ENCODE measurements around the gene STIP1.
A peak's percentile ranks its signal among the peaks of the same experiment; 100 is the strongest.

STIP1 gene

DNA sequence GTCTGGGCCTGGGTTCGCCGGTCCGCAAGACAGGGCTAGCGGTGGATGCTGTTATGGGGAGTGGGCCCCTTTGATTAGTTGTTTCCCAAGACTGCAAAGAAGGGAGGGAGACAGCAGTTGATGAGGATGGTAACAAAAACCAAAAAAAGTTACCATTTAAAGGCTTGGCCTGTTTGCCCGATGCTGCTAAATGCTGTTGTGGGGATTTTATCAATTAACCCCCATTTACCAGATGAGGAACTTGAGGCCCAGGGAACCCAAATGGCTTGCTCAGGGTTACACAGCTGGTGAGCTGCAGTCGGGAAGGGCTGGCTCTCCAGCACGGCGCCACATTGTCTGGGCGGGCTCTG is 36.7 kb downstream of the STIP1 start:
- no peak overlapping the region for H3K4me3 ChIP-seq (ENCODE audit: low read depth, low read length)
- ChIA-PET POLR2A (no interaction called here), CTCF (interaction anchor here (0.5 to 5.2 kb wide), 3 partner anchors 15 to 82 kb away, joined by 3 to 56 read pairs (median 10); partner anchors contain the start of gene FERMT3)
- no peak for DNase-seq (ENCODE audit: low read depth, low spot score)
- TF ChIP-seq CTCF (IDR thresholded peaks at IDR 0.05; ENCODE audit: insufficient read depth, low read length, missing control alignments): no peak

DNA sequence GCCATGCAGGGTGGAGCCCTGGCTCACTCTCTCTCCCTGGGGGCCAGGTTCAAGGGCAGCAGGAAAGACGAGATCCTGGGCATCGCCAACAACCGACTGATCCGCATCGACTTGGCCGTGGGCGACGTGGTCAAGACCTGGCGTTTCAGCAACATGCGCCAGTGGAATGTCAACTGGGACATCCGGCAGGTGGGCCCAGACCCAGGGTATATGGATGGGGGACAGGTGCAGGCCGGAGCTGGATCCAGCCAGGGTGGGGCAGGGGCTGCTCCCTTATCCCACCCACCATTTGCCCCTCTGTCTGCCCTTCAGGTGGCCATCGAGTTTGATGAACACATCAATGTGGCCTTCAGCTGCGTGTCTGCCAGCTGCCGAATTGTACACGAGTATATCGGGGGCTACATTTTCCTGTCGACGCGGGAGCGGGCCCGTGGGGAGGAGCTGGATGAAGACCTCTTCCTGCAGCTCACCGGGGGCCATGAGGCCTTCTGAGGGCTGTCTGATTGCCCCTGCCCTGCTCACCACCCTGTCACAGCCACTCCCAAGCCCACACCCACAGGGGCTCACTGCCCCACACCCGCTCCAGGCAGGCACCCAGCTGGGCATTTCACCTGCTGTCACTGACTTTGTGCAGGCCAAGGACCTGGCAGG is 37.2 kb downstream of the STIP1 start:
- POLR2A ChIA-PET: no interaction called here
- H3K4me3 ChIP-seq (ENCODE audit: low read depth, low read length): no peak overlapping the region
- CTCF ChIA-PET: interaction anchor here (0.5 to 5.2 kb wide), 6 partner anchors 11 to 81 kb away, joined by 3 to 56 read pairs (median 5); partner anchors contain the start of gene FERMT3
- DNase-seq (ENCODE audit: low read depth, low spot score): no peak
- no peak for TF ChIP-seq CTCF (IDR thresholded peaks at IDR 0.05; ENCODE audit: insufficient read depth, low read length, missing control alignments)

GRCh38 chr11:64224151-64224890 is 38.4 kb downstream of the STIP1 start:
- POLR2A ChIA-PET: no interaction called here
- CTCF ChIA-PET: interaction anchor here (1.0 to 5.2 kb wide), 4 partner anchors 12 to 80 kb away, joined by 3 to 56 read pairs (median 8); partner anchors contain the start of gene FERMT3
- DNase-seq (ENCODE audit: low read depth, low spot score): no peak
- TF ChIP-seq CTCF (IDR thresholded peaks at IDR 0.05; ENCODE audit: insufficient read depth, low read length, missing control alignments): no peak
- no peak overlapping the region for H3K4me3 ChIP-seq (ENCODE audit: low read depth, low read length)

GRCh38 chr11:64224891-64225607 is 39.1 kb downstream of the STIP1 start:
- CTCF ChIA-PET: interaction anchor here (0.6 to 5.2 kb wide), 6 partner anchors 10 to 79 kb away, joined by 3 to 56 read pairs (median 6); partner anchors contain the start of gene FERMT3
- POLR2A ChIA-PET: interaction anchor here (1.6 kb wide), 1 partner anchor 11 kb away, joined by 6 read pairs; no protein-coding TSS in a partner anchor
- H3K4me3 ChIP-seq (ENCODE audit: low read depth, low read length): peak overlapping the region; percentile 91
- no peak for TF ChIP-seq CTCF (IDR thresholded peaks at IDR 0.05; ENCODE audit: insufficient read depth, low read length, missing control alignments)
- DNase-seq (ENCODE audit: low read depth, low spot score): no peak

- peak within 1 kb of the TSS; percentile 91 for H3K4me3 ChIP-seq (ENCODE audit: low read depth, low read length)
- DNase-seq (ENCODE audit: low read depth, low spot score): no peak
- peak; percentile 27 for TF ChIP-seq CTCF (IDR thresholded peaks at IDR 0.05; ENCODE audit: insufficient read depth, low read length, missing control alignments)
- CTCF ChIA-PET: interaction anchor here (0.6 to 5.2 kb wide), 10 partner anchors 10 to 78 kb away, joined by 3 to 56 read pairs (median 4); partner anchors contain the start of gene FERMT3
- POLR2A ChIA-PET: interaction anchor here (0.9 to 2.5 kb wide), 7 partner anchors 11 to 44 kb away, joined by 3 to 20 read pairs (median 5); partner anchors contain the start of gene FKBP2
Observed at GRCh38 chr11:64225608-64226506, 39.9 kb downstream of the STIP1 start, which contains the start of the genes NUDT22 and TRPT1. Gene NUDT22 (plus strand): TSS chr11:64226274. CDS start chr11:64226653, 379 bp downstream. Gene TRPT1 (minus strand): TSS chr11:64226186. CDS start chr11:64225860, 326 bp downstream.

Measured in AG04449 (cell line).